Vagina (tissue), 2 donors: ENCODE measurements around the gene SHC4. TPM values are rescaled to one million over a fixed set of nuclear protein-coding genes. Genes with fewer than 3 reads are reported as not detected.

Source experiments
- DNase-seq, 2 donors: peaks; one replicate each; pipeline ENCODE4 v3.0.0-alpha.2; 2017; ENCODE audit errors: extremely low spot score in 2 of 2
- H3K27ac ChIP-seq: fragments of 200-600 bp; sonication (generic); one replicate; pipeline ENCODE4 v1.5.1; 2019
- H3K27me3 ChIP-seq: fragments of 200-600 bp; sonication (generic); one replicate; pipeline ENCODE4 v1.5.1; 2019
- H3K36me3 ChIP-seq, 2 donors: fragments of 200-600 bp; sonication (generic); one replicate each; pipeline ENCODE4 v1.5.1; 2017 to 2019
- H3K4me1 ChIP-seq: fragments of 200-600 bp; sonication (generic); one replicate; pipeline ENCODE4 v1.5.1; 2019
- H3K4me3 ChIP-seq, 2 donors: fragments of 200-600 bp; sonication (generic); 1 replicate in 1 of 2; 2 replicates in 1 of 2; pipeline ENCODE4 v1.5.1; 2016 to 2019
- H3K9me3 ChIP-seq: fragments of 200-600 bp; sonication (generic); one replicate; pipeline ENCODE4 v1.5.1; 2019
- POLR2A ChIP-seq, 2 donors: fragments of 450-650 bp; IDR thresholded peaks; one replicate each; pipeline ENCODE4 v1.6.1; 2017; ENCODE audit warnings: antibody characterized with exemption in 2 of 2, mild to moderate bottlenecking in 2 of 2, moderate library complexity in 2 of 2
- POLR2AphosphoS5 ChIP-seq, 2 donors: sonication (generic); formaldehyde crosslinking; IDR thresholded peaks; one replicate each; pipeline ENCODE4 v1.9.0; 2017; ENCODE audit warnings: antibody characterized with exemption in 2 of 2, mild to moderate bottlenecking in 2 of 2, low read depth in 1 of 2; ENCODE audit not compliant: insufficient read depth in 1 of 2
- intact Hi-C: fragments of 100-400 bp; cut with DNase I; formaldehyde crosslinking; loops from one replicate; pipeline ENCODE4 v1.15.1; 2023
- total RNA-seq: library from RNA; depleted of rRNA; stranded (reverse); fragments of >200 nt; gene quantifications from one replicate; pipeline ENCODE4 v1.2.3, GENCODE V29; 2016
- TF ChIP-seq, protein P1 (sequence below), 3 experiments: fragments of 450-650 bp in 2 of 3; fragments of 200-600 bp in 1 of 3; sonication (generic) in 1 of 3; IDR thresholded peaks; one replicate each; pipeline ENCODE4 v1.5.1; 2017 to 2019; ENCODE audit warnings: antibody characterized with exemption in 3 of 3, mild to moderate bottlenecking in 2 of 3, moderate library complexity in 2 of 3

SHC4 gene
- total RNA-seq, 1 donor from 2014 or later = 0.25 TPM

DNA sequence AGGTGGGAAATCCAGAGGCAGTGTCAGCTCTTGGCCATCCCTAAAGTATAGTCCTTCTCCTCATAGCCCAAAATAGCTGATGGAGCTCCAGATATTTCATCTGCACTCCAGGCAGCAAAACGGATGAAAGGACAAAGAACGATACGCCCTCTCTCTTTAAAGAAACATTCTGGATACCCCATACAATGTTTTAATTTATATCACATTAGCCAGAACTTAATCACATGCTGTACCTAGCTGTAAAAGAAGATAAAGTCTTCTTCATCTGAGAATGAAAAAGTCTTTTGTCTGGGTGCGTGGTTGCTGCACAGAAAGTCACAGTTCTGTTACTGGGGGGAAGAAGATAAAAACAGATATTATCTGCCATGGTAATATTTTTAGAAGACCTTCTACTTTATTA lies 4.3 kb upstream of the SHC4 start:
- Histone ChIP-seq H3K9me3 (no peaks in the 10 kb centered on the region), H3K27me3 (no peaks in the 10 kb centered on the region), H3K4me3 (no peak overlapping the region), H3K27ac (no peak overlapping the region), H3K4me1 (peaks cover 14% of the 10 kb centered on the region), H3K36me3 (no peaks in the 10 kb centered on the region)
- no peak for TF ChIP-seq POLR2A (IDR thresholded peaks at IDR 0.05)
- no peak for TF ChIP-seq POLR2AphosphoS5 (IDR thresholded peaks at IDR 0.05; ENCODE audit: insufficient read depth in 1 of 2, low read depth in 1 of 2)
- TF ChIP-seq, protein P1, sequence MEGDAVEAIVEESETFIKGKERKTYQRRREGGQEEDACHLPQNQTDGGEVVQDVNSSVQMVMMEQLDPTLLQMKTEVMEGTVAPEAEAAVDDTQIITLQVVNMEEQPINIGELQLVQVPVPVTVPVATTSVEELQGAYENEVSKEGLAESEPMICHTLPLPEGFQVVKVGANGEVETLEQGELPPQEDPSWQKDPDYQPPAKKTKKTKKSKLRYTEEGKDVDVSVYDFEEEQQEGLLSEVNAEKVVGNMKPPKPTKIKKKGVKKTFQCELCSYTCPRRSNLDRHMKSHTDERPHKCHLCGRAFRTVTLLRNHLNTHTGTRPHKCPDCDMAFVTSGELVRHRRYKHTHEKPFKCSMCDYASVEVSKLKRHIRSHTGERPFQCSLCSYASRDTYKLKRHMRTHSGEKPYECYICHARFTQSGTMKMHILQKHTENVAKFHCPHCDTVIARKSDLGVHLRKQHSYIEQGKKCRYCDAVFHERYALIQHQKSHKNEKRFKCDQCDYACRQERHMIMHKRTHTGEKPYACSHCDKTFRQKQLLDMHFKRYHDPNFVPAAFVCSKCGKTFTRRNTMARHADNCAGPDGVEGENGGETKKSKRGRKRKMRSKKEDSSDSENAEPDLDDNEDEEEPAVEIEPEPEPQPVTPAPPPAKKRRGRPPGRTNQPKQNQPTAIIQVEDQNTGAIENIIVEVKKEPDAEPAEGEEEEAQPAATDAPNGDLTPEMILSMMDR (IDR thresholded peaks at IDR 0.05) = no peak
- DNase-seq = no peak
- intact Hi-C loops = no loop called here

DNA sequence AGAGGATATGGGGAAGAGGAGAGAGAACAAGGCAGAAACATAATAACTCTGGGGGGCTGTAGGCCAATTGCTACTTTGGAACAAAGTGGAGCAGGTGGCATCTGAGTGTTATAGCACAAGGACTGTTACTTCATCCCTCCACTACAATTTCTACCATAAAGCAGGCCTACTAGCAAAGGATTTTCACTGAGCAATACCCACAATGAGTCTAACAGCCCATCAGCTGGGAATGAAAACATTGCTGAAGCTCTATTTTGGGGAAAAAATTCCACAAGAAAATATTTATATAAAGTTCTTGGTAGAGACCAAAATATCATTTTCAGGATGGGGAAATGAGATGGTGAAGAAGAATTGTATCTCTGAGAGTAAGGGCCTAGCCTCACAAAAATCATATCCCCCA lies 3.6 kb upstream of the SHC4 start:
- DNase-seq = no peak
- no peaks in the 10 kb centered on the region for H3K9me3 ChIP-seq
- H3K36me3 ChIP-seq = no peaks in the 10 kb centered on the region
- no peaks in the 10 kb centered on the region for H3K27me3 ChIP-seq
- TF ChIP-seq POLR2A (IDR thresholded peaks at IDR 0.05) (no peak), POLR2AphosphoS5 (IDR thresholded peaks at IDR 0.05; ENCODE audit: insufficient read depth in 1 of 2, low read depth in 1 of 2) (no peak)
- TF ChIP-seq, protein P1 (IDR thresholded peaks at IDR 0.05) = no peak
- intact Hi-C loops = no loop called here
- no peak overlapping the region for H3K4me3 ChIP-seq
- no peak overlapping the region for H3K27ac ChIP-seq
- H3K4me1 ChIP-seq = peaks cover 21% of the 10 kb centered on the region

DNA sequence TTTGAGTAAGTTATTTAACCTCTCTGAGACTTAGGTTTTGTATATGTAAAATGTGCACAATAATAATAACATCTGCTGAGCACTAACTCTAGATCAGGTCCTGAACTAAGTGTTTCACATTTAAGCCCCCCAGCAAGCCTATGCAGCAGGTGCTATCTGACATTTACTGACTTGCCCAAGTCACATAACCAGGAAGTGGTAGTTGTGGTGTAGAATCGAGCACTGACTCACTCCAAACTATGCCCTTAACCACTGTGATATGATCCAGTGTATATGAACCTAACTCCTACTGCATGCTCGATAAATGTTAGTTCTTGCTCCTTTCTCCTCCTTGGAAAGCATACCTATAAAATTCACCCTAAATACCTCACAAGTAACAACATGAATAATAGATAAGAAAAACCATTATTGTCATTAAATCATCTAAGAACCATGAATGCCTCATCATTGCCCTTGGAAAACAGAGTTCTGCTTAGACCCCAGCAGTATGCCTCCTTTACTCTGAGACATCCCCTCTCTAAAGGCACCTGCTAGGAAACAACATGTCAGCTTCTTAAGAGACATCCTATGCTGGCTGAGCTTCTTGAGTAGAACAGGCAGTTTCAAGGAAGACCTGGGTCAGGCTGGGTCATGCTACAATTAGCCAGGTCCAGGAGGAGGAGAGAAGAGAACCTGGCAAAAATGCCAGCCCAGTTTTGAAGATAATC lies 3.0 kb upstream of the SHC4 start:
- DNase-seq = no peak
- Histone ChIP-seq H3K9me3 (no peaks in the 10 kb centered on the region), H3K4me1 (peaks cover 22% of the 10 kb centered on the region), H3K27me3 (no peaks in the 10 kb centered on the region), H3K36me3 (no peaks in the 10 kb centered on the region), H3K27ac (no peak overlapping the region), H3K4me3 (no peak overlapping the region)
- TF ChIP-seq, protein P1 (IDR thresholded peaks at IDR 0.05) = no peak
- TF ChIP-seq POLR2AphosphoS5 (IDR thresholded peaks at IDR 0.05; ENCODE audit: insufficient read depth in 1 of 2, low read depth in 1 of 2) (no peak), POLR2A (IDR thresholded peaks at IDR 0.05) (no peak)
- intact Hi-C loops = no loop called here

DNA sequence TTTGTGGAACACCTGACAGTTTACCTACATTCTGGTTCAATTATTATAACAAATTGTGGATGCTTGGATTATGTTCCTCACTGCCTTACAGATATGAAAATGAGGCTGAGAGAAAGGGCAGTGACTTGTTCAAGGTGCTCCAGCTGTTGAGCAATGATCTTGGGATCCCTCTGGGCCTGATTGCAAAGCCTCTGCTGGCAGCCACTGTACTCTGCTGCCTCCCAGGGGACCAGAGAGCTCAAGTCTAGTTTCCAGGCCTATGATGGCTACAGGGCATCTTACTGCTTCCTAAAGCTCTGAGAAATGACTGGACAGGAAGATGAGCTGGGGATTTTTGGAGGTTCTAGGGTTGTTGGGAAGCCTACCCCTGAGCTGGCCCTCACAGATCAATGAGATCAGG lies 2.3 kb upstream of the SHC4 start:
- Histone ChIP-seq H3K27me3 (no peaks in the 10 kb centered on the region), H3K27ac (no peak overlapping the region), H3K4me1 (peaks cover 22% of the 10 kb centered on the region), H3K4me3 (no peak overlapping the region), H3K9me3 (no peaks in the 10 kb centered on the region), H3K36me3 (no peaks in the 10 kb centered on the region)
- no peak for DNase-seq
- intact Hi-C loops = no loop called here
- TF ChIP-seq POLR2A (IDR thresholded peaks at IDR 0.05) = no peak
- TF ChIP-seq, protein P1 (IDR thresholded peaks at IDR 0.05) = no peak

DNA sequence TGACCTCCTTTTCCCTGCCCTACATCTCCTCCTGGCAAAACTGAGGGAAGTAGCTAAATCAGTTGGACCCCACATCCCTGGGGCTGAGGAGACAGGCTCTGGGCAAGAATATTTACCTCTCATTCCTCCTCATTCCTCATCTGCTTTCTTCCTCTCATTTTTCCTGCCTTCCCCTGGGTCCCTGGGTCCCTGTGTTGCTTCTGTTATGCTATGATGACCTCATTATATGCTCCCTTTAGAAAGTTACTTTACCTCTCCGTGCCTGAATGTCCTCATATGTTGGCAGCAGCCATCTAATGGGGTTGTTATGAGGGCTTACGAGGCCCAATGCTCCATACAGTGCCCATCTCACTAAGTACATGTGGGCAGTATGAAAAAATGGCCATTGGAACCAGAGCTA lies 1.2 kb upstream of the SHC4 start:
- Histone ChIP-seq H3K36me3 (no peaks in the 10 kb centered on the region), H3K4me3 (no peak overlapping the region), H3K27ac (no peak overlapping the region), H3K4me1 (peaks cover 22% of the 10 kb centered on the region), H3K9me3 (no peaks in the 10 kb centered on the region), H3K27me3 (no peaks in the 10 kb centered on the region)
- DNase-seq = no peak
- intact Hi-C loops = no loop called here
- TF ChIP-seq, protein P1 (IDR thresholded peaks at IDR 0.05) = no peak
- TF ChIP-seq POLR2AphosphoS5 (IDR thresholded peaks at IDR 0.05; ENCODE audit: insufficient read depth in 1 of 2, low read depth in 1 of 2) = no peak
- TF ChIP-seq POLR2A (IDR thresholded peaks at IDR 0.05) = no peak
